ENCODE data around the gene ARPC5L.
"Not testable (repeated sequence)": the region's sequence is repeated elsewhere in the genome, so short reads cannot be mapped to it uniquely, and the experiment has no call there.

Gene ARPC5L

GRCh38 chr9:124914753-124915405, 52.9 kb downstream of the ARPC5L start:
- Mint-ChIP-seq H3K27me3 (no peaks in the 10 kb centered on the region), H3K4me1 (ENCODE audit: low read depth) (no peaks in the 10 kb centered on the region), H3K9me3 (no peaks in the 10 kb centered on the region), H3K27ac (no peak overlapping the region), H3K36me3 (ENCODE audit: low read depth) (peaks cover 66% of the 10 kb centered on the region), H3K4me3 (no peak overlapping the region)
- no peak for DNase-seq

DNA sequence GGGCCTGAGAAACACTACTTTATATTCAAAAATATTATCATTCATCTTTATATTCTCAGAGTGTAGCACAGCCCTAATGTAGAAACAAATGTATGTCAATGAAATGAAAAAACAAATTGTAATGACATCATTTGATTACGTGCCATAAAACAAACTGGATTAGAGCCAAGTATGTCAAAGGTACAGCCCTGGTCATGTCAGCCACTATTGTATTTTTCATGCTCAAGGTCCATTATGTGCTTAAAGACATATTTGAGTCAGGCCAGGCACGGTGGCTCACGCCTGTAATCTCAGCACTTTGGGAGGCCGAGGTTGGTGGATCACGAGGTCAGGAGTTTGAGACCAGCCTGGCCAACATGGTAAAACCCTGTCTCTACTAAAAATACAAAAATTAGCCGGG, 58.5 kb downstream of the ARPC5L start:
- H3K27me3 Mint-ChIP-seq; H3K4me3 Mint-ChIP-seq; H3K27ac Mint-ChIP-seq; DNase-seq; H3K9me3 Mint-ChIP-seq; H3K4me1 Mint-ChIP-seq (ENCODE audit: low read depth): not testable (repeated sequence)
- peaks cover 61% of the 10 kb centered on the region for H3K36me3 Mint-ChIP-seq (ENCODE audit: low read depth)
